ENCODE measurements around the gene EXOSC7.
A peak's percentile ranks its signal among the peaks of the same experiment; 100 is the strongest.
"Not testable (repeated sequence)": the region's sequence is repeated elsewhere in the genome, so short reads cannot be mapped to it uniquely, and the experiment has no call there.

EXOSC7 gene

DNA sequence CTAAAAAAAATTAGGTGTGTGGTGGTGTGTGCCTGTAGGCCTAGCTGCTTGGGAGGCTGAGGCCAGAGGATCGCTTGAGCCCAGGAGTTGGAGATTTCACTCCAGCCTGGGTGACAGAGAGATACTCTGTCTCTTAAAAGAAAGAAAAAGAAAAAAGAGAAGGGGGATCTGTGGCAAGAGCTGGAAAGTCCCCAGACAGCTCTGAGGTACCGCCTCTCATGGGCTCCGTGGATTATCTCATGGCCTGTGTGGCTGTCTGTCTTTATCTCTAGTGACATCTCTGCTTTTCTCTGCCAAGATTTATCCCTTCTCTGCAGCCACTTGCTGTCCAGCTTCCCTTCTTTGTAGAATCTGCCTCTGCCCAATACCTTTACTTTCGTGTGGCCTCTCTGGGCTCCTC lies 5.7 kb downstream of the EXOSC7 start:
- DNase-seq (ENCODE audit: low spot score) = peak; percentile 51
- no peak for TF ChIP-seq CTCF (IDR thresholded peaks at IDR 0.05; ENCODE audit: borderline replicate concordance, control extremely low read depth, extremely low read depth, insufficient read depth, missing control alignments)
- in situ Hi-C loops (cut with MboI; ENCODE audit: low sequenced_read_pairs, unreplicated experiment) = no loop called here

- no peak for DNase-seq (ENCODE audit: low spot score)
- in situ Hi-C loops (cut with MboI; ENCODE audit: low sequenced_read_pairs, unreplicated experiment) = no loop called here
- TF ChIP-seq CTCF (IDR thresholded peaks at IDR 0.05; ENCODE audit: borderline replicate concordance, control extremely low read depth, extremely low read depth, insufficient read depth, missing control alignments) = no peak
These were observed 6.8 kb downstream of the EXOSC7 start for GRCh38 chr3:44982817-44983216.

DNA sequence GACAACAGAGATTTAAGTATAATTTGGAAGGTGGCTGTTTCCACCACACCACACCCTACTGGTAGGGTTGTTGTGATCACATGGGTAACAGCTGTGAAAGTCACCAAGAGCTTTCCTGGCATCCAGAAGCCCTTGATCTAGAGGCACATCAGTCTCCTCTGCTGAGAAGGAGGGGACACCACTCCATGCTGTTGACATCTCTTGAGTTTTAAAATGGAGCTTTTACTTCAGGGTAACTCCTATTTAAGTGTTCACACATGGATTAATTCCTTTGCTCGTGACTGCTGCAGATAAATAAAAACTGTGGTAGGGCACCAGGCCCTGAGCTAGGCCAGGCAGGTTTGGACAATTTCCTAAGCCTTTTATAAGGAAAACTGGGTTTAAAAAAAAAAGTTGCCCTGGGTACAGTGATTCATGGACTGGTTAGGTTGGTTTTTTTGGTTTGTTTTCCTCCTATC lies 7.5 kb downstream of the EXOSC7 start:
- DNase-seq (ENCODE audit: low spot score) = no peak
- in situ Hi-C loops (cut with MboI; ENCODE audit: low sequenced_read_pairs, unreplicated experiment) = no loop called here
- TF ChIP-seq CTCF (IDR thresholded peaks at IDR 0.05; ENCODE audit: borderline replicate concordance, control extremely low read depth, extremely low read depth, insufficient read depth, missing control alignments) = no peak

GRCh38 chr3:44984335-44984734 lies 8.3 kb downstream of the EXOSC7 start:
- in situ Hi-C loops (cut with MboI; ENCODE audit: low sequenced_read_pairs, unreplicated experiment) = no loop called here
- peak; percentile 49 for DNase-seq (ENCODE audit: low spot score)
- TF ChIP-seq CTCF (IDR thresholded peaks at IDR 0.05; ENCODE audit: borderline replicate concordance, control extremely low read depth, extremely low read depth, insufficient read depth, missing control alignments) = no peak

DNA sequence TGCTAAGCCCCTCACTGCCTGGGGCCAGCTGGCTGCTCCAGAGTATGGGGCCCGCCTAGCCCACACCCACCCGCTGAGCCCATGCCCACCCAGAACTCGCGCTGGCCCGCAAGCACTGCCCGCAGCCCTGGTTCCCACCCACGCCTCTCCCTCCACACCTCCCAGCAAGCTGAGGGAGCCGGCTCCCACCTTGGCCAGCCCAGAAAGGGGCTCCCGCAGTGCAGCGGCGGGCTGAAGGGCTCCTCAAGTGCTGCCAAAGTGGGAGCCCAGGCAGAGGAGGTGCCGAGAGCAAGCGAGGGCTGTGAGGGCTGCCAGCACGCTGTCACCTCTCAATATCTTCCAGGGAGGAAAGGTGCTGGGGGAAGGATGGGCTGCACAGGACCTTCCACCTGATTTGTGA lies 10.3 kb downstream of the EXOSC7 start:
- DNase-seq (ENCODE audit: low spot score); in situ Hi-C loops (cut with MboI; ENCODE audit: low sequenced_read_pairs, unreplicated experiment): not testable (repeated sequence)

- in situ Hi-C loops (cut with MboI; ENCODE audit: low sequenced_read_pairs, unreplicated experiment) = no loop called here
- DNase-seq (ENCODE audit: low spot score) = no peak
- no peak for TF ChIP-seq CTCF (IDR thresholded peaks at IDR 0.05; ENCODE audit: borderline replicate concordance, control extremely low read depth, extremely low read depth, insufficient read depth, missing control alignments)
These were observed 11.3 kb downstream of the EXOSC7 start for GRCh38 chr3:44987332-44987731.

GRCh38 chr3:44988073-44988472 lies 12.0 kb downstream of the EXOSC7 start:
- in situ Hi-C loops (cut with MboI; ENCODE audit: low sequenced_read_pairs, unreplicated experiment) = no loop called here
- no peak for DNase-seq (ENCODE audit: low spot score)
- peak; percentile 18 for TF ChIP-seq CTCF (IDR thresholded peaks at IDR 0.05; ENCODE audit: borderline replicate concordance, control extremely low read depth, extremely low read depth, insufficient read depth, missing control alignments)
